Stimulated activated CD4-positive, alpha-beta T cell treated with anti-CD3 and anti-CD28 coated beads, Interleukin-15, amount 100 ng/mL, for 48 hours (primary cell): Measurements from ENCODE around the gene CNKSR3.

Experiments
- DNase-seq, 2 donors: peaks; one replicate each; pipeline ENCODE4 v3.0.0-alpha.2; 2020; ENCODE audit warnings: low read depth in 2 of 2

CNKSR3 gene

DNA sequence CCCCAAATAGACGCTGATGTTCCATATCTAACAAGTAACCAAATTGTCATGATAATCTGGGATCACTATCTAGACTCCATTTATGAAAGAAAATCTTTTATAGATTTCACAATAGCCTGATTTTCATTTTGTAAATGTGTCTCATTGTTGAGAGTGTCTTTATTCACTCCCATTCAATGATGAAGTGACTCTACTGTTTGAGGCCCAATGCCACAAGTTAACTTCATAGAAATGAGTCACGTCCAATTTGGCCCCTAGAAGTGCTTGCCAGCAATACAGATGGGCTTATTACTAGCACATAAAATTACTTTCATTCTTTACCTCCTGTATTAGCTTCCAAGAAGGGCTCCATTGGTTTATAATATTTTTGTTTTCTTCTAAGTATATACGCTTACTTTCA, 160.2 kb downstream of the CNKSR3 start:
- no peak for DNase-seq

DNA sequence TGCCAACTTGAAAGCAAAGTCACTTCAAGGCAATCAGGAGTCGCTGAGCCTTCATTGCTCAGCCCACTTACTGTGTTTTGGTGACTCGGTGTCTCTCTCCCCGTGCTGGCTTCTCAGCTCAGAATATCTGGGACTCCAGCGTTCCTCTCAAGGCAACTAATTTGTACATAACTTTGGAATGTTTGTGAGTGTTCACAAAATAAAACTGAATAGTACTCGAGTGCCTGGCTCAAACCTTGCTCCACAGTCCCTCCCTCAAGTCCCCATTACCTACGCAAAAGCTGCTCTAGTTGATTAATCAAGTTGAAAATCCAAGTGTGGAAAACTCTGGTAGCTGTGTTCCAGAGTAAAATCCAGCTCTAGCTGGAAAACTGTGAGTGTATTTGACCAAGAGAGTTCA, 162.5 kb downstream of the CNKSR3 start:
- no peak for DNase-seq

DNA sequence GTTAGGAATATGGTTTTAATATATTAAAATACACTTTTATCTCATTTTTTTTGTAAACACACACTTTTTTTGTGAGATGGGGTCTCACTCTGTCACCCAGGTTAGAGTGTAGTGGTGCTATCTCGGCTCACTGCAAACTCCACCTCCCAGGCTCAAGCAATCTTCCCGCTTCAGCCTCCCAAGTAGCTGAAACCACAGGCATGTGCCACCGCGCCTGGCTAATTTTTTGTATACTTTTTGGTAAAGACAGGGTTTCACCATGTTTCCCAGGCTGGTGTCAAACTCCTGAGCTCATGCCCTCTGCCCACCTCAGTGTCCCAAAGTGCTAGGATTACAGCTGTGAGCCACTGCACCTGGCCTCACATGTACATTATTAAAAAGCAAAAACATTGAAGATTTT, 164.7 kb downstream of the CNKSR3 start:
- DNase-seq = no peak

DNA sequence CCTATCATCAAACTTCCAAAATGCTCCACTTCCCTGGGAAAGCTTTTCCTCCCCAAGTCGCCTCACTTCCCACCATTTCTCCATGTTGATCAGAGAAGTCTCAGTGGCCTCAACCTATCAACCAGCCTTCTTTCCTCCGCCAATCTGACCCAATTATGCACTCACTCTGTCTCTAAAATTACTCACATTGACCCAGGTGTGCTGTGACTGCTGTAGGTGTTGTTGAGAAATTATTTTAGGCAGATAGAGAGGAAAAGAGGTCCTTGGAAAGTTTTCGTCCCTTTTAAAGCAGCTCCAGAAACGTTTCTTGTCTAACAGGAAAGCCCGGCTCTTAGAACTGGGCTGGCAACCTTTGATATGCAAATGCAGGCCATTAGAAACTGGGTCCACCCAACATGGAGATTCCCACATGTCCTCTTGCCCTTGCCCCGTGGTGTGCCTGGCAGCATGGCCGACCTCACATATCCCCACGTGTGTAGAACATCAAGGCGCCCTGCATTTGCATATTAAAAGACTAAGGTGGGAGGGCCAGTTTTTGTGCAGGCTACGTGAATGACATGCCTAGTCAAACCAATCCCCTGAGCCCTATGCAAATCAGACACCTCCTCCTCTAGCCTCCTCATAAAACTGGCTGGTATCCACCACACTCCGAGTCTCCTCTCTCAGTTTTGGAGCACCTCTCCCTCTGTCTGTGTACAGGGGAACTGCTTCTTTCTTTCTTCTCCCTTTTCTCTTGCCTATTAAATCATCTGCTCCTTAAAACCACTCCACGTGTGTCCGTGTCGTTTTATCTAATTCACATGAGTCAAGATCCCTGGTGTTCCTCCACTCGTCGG, 166.8 kb downstream of the CNKSR3 start:
- DNase-seq = no peak

DNA sequence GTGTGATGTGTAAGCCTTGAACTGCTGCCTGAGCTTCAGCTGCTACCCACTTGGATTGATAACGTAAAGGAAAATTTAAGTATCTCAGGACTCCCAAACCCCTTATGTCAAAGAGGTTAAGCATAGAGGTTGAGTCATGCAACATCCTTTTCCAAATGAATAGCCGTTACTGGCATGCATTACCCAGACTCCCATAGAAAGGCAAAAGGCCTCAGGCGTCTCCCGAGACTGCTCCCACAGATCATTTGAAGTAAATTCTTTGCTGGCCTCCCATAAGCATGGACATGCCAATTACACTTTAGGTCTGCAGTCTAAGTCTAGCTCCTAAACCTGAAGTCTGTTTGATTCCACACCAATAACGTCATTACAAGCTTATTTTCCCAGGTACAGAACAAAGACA, 168.6 kb downstream of the CNKSR3 start:
- no peak for DNase-seq

DNA sequence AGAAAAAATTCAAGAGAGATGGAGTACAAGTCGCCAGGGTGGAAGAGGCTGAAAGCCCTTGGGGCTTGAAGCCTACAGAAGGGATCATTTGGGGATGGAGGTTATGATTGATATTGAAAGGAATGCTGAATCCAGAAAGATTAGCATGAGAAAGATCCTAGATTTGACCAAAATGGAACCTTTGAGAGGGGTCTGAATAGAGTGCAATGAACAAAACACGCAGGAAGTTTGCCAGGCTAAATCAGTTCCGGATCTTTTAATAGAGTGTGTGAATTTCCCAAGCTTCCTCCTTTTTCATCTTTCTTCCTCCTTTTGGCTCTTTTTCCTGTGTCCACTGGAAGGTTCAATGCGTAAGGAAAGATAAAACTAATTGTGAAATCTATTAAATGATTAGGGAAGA, 169.1 kb downstream of the CNKSR3 start:
- DNase-seq = no peak
